Activated CD4-positive, alpha-beta T cell treated with anti-CD3 and anti-CD28 coated beads, Interleukin-2, Interleukin-4, amounts not matched to agents 100 ng/mL and 50 ng/mL, durations not matched to agents 16 hours and 8 hours (primary cell): ENCODE measurements around the gene ITGB2.
A peak's percentile ranks its signal among the peaks of the same experiment; 100 is the strongest.

Experiments
- DNase-seq: peaks from one replicate; pipeline ENCODE4 v3.0.0-alpha.2; 2020; ENCODE audit warnings: low spot score

Gene ITGB2

DNA sequence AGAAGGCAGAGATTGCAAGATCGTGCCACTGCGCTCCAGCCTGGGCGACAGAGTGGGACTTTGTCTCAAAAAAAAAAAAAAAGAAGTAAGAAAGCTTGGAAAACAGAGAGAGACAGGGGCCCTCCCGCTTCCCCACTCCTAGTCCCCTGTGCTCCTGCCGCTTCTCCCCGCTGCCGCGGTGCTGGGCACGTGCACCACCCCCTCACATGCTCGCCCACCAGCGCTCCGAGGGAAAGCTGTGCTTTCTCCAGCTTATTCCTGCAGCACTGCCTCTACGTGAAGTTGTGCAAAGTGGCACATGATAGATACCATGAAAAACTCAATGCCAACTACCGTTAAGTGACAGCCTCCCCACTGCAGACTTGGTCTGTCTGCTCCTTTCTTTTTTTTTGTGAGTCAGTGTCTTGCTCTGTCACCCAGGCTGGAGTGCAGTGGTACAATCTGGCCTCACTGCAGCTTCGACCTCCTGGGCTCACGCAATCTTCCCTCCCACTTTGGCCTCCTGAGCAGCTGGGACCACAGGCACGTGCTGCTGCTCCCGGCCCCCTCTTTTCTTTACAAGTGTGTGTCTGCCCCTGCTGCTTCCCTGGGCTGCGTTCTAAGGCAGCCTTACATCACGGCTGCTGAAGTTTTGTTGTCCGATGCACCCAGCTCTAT lies 34.6 kb upstream of the ITGB2 start:
- no peak for DNase-seq

DNA sequence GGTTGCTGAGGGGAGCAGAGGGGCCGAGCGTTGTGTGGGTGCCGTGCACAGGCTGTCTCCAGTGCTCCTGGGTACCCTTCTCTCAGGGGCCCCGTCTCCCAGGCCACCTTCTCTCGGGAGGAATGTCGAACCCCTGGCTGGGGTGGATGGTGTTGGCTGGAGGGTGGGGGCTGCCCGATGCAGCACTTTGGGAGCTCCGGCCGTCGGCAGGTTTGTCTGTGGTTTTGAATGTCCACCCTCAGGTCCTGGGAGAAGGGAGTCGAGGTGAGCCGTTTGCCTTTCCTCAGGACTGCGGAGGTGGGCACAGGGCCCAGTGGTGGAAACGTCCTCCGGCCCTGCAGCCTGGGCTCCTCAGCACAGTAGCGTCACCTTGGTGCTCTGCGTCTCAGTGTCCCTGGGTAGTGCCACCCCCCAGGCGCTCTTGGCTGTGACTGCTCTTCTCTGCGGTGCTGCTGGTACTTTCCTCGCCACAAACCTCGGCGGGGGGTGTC lies 33.6 kb upstream of the ITGB2 start:
- no peak for DNase-seq

DNA sequence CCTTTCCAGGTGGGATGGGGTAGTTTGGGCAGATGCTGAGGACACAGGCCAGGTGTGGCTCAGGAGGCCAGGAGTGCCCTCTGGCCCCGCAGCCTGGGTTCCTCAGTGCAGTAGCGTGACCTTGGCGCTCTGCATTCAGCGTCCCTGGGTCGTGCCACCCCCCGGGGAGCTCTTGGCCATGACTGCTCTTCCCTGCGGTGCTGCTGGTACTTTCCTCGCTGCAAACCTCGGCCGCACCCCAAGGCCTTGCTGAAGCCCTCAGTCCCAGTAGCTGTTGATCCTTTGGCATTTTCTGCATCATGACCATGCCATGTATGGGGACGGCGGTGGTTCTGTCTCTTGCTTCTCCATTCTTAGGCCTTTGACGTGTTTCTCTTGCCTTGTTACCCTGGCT lies 32.9 kb upstream of the ITGB2 start:
- no peak for DNase-seq

DNA sequence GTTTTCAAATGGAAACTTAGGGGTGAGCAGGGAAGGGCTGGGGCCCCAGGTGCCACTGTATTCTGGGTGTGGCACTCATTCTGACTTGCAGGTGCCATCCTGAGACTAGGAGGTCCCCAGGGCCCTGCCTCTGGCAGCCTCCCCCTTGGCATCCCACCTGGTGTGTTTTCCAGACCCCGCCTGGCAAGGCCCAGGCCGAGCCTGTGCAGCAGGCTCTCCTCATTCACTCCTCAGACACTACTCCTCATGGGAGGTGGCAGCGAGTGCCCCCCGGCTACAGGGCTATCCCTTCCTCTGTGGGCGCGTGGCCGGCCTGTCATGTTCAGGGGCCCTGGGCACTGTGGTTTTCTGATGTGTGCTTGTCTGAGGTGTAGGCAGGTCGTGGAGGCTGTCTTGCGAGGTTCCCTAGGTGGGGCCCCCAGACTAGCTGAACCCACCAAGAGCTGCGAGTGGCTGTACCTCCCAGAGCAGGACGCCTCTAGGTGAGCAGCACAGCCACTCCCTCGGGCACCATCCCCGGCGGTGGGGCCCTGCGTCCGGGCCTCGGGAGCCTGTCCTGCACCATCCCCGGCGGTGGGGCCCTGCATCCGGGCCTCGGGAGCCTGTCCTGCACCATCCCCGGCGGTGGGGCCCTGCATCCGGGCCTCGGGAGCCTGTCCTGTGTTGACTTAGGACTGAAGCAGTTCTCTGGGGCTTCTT lies 32.4 kb upstream of the ITGB2 start:
- no peak for DNase-seq

DNA sequence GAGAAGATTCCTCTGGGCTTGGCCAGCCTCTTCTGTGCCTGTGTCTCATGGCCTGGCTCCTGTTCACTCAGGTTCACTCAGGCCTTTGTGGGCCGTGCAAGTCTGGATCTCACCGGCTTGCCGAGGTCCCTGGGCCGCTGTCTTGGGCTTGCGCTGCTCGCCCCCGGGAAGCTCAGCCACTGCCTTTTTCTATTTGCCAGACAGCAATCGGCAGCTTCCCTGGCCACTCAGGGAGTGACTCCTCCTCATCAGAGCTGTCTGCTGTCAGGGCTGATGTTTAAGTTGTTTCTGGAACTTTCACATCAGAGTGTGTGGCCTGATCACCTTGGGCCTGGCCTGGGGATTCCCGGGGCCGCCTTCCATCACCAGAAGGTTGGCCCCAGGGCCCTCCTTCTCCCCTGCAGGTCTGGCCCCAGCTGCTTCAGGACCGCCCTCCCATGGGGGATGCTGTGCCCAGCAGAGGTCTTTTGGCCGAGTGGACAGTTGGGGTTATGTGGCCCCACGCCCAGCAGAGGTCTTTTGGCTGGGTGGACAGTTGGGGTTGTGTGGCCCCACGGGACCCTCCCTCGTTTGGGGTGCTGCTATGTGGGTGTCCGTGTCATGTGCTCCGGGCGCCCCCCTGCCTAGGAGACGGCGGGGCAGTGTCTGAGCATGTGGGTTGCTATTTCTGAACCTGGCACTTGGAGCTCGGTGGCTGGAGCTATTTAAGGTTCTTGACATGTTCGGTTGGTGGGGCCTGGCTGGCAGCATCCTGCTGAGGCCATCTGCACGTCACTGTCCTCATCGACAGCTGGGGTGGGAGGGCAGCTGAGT lies 31.6 kb upstream of the ITGB2 start:
- DNase-seq = no peak

DNA sequence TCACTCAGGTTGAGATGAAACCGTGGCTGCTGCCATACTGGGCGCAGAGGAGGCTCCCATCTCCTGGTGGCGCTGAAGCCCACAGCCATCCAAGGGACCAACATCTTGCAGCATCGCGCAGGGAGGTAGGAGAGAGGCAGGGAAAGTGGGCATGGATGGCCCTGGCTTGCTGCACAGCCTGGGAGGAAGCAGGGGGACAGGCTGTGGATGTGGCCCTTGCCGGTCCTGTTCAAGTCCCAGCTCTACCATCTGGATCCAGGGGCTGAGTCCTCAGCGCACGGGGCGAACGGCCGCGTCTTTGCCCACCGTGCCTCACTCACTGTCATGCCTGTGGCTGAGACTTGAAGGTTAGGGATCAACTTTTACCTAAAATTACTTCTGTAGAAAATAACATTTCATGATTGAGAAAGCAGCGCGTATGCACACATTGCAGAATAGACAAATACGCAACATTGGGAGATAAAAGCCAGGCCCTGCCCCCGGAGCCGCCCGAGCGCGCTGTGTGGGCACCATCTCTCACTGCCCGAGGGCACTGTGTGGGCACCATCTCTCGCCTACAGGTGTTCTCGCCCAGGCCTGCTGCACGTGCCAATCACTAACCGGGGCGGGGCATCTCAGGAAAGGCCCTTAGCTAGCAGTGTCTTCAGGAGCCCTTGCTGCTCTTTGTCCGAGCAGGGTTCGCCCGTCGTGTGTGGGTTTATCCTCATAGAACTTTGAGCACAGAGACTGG lies 30.7 kb upstream of the ITGB2 start:
- no peak for DNase-seq

DNA sequence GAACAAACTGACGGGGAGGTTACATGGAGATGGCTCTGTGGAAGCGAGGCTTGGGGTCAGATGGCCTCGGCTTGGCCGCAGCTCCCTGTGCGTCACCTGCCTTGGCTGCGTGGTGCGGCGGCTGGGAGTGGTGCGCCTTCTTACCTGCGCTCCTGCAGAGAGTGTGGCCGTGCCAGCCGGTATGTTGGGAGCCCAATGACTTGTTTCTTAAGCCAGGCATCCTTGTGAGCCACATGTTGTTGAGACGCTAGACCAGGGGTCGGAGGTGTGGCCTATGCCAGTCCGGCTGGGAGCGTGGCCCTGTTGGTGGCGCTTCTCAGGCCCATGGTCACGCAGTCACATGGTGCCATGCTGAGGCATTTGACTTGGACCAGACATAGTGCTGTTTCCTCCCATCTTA lies 29.7 kb upstream of the ITGB2 start:
- no peak for DNase-seq

DNA sequence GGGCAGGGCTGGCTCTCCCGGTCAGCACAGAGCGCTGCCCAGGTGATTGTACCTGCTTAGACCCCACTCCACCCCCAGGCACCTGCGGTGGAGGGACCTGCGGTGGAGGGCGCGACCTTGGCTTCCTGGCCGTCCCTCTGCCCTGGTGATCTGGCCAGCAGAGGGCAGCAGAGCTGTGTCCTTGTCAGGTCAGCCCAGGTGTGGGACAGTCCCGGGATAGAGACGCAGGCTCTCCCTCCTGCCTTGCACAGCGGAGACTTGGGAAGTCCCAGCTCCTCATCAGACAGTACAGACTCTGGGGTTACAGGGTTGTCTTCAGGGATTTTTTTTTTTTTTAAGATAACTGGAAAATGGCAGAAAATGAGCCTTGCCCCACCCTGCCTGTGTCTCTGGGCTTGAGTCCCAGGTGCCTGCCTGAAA lies 29.1 kb upstream of the ITGB2 start:
- peak; percentile 77 for DNase-seq

DNA sequence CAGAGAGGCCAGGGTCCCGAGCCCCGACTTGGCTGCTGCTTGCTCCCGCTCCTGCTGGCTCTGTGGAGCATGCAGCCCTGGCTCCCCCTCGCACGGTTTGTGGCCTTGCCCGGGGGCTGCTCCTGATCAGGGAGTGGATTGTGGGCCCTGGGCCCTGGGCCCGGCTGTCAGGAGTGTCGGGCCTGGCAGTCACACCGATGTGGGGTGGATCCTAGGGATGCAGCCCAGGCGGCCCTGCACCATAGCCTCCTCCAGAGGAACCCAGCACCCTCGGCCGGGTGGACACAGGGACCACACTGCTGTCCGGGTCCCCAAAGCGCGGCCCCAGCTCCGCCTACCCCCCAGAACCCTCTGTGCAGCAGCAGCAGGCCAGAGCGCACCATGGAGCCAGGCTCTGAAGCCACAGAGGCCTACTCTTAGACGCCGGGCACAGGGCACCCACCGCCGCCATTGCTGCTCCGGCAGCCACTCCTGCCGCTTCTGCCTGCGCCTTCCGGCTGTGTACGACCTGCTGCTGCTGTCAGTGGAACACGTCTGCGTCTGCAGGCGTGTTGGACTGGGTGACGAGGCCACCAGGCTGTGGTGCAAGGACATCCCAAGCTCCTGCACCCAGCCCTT lies 28.6 kb upstream of the ITGB2 start:
- no peak for DNase-seq

DNA sequence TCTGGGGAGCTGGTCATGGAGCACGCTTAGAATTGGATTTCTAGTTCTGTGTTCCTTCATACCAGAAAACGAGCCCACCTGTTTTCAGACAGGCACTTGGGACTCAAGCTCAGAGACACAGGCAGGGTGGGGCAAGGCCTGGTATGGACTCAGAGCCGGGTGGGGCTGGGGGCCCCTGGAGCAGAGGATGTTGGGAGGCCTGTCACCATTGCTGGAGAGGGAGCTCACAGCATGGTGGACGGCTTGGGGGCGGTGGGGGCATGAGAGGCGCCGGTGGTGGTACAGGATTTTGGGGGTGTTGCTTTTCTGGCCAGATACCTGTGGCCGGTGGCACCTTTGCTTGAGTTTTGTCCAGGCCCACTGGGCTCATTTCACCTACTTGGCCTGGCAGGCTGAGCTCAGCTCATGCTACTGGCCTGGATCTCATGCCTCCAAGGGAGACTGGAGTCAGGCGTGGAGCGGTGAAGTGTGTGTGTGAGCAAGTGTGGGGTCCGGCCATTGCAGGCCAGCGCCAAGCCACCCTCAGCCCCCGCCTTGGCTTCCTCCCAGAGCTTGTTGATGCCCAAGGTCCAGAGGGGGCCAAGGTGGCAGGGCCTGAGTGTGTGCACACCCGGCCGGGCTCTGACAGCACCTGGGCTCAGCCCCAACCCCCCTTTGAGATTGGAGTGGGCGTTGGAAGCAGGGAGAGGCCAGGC lies 27.9 kb upstream of the ITGB2 start:
- DNase-seq = no peak

DNA sequence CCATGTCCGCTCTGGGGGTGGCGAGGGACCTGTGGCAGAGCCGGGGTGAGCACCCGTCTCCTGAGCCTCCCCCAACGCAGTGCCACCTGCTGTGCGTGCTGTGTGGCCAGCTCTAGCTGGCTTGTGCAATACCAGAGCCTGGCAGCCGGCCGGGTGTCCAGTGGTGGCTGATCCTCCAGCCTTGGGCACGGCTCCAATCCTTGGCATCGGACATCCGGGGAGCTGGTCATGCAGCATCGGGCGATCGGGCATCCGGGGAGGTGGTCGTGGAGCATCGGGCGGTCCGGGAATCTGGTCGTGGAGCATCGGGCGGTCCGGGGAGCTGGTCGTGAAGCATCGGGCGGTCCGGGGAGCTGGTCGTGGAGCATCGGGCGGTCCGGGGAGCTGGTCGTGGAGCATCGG lies 27.2 kb upstream of the ITGB2 start:
- DNase-seq = no peak

DNA sequence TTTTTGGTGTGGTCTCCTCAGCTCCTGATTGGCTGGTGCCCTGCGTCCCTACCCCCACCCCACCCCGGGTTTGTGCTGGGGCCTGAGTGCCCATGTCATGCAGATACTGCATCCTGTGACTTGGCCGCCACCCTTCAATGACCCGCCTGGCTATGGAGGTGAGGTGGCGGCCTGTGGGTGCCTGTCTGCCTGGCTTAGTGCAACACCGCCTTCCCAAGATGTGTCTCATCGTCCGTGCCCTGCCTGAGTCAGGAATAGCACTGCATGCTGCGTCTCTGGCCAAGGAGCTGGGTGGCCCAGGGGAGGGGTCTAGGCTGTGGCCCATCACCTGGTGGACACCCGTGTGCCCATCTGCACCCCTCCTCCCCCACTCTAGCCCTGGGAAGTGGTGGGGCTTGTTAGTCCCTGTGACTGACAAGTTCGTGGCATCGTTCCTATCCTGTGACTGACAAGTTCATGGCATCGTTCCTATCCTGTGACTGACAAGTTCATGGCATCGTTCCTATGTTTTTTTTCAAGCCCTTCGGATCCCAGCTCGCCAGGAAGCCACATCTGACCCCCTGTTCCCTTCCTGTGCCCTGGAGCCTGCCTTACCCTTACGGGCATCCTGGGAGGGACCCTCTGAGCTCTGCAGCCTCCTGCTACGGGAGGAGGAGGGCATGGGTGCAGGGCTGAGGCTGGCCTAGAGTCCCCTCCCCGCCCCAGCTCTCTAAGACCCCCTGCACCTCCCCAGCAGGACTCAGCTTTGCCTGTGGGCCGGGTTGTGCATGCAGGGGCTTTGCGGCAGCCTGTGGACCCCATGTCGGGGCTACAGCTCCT lies 26.6 kb upstream of the ITGB2 start:
- DNase-seq = no peak

DNA sequence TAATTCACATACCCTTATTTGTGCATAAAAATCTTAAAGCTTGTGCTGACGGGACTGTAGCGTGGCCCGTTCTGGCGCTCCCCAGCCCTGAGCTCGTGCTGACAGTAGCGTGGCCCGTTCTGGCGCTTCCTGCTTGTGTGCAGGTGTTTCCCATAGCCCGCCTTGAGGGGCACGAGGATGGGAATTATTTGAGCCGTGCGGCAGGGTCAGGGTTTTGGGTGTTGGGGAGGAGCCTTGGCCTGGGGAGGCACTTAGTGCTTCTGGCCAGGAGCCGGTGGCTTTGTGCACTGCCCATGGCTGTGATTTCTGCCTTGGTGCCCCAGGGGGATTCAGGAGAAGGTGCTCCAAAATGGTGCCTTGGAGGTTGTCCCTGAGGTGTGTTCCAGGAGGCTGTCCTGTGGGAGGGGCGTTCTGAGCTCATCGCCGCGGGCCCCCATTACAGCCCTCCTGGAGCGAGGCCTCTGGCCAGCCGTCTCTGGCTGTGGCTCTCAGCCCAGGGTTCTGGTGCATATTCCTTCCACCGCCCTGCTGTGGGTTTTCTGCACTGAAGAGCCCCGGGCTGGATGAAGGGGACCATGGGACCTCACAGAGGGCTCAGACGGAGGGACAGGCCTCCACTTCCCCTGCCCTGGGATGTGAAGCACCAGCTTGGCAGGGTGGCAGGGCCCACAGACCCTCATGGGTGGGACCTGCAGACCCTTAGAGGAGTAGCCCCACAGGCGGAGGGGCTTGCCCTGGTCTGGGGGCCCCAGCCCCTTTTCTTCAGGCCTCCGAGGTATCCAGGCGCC lies 25.7 kb upstream of the ITGB2 start:
- no peak for DNase-seq

DNA sequence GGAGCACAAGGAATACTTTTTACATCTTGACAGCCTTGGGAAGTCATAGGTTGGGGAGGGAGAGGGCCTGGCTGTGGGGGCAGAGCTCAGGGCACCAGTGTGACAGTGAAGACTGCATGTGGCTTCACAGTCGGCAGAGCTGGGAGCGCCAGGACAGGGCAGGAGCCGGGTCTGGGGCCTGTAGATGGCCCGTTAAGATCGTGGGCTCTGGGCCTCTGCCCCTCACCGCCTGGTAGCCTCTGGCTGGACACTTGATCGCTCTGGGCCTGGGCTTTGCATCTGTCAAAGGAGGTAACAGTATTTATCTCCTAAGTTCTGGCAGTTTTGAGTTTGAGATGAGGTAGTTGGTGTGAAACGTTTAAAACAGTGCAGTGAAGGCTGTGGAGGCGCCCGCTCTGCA lies 23.9 kb upstream of the ITGB2 start:
- DNase-seq = no peak

DNA sequence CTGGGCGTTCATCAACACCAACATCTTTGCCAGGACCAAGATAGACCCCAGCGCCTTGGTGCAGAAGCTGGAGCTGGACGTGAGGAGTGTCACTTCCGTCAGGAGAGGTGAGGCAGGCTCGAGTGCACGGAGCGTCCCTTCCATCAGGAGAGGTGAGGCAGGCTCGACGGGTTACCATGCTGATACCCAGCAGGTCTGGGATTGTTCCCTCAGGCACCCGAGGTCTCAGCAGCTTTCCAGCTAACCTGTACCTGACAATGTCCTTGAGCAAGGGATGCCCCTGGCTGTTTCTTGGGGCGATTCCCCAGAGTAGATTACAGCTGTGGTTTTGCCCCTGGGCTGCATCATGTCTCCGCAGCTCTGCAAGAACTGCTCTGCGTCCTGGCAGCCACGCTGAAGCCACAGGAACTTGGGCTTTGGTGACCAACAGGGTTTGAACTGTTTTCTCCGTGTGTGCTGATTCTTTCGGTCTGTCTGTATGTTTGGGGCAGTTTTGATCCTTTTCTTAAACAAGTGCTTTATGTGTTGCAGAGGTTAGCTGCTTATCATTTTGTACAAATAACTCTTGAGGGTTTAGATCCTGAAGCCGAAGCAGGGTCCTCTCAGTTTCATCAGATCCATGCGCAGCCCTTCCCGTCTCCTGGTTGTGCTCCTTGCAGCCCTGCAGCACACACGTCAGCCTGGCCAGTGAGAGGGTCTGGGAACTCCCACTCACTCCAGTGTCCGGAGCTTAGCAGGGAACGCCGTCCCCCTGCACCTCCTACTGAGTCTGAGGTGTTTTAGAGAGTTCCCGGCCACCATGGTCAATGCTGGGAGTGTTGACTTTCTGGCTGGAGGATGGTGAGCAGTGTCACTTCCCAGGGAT lies 23.2 kb upstream of the ITGB2 start:
- no peak for DNase-seq

DNA sequence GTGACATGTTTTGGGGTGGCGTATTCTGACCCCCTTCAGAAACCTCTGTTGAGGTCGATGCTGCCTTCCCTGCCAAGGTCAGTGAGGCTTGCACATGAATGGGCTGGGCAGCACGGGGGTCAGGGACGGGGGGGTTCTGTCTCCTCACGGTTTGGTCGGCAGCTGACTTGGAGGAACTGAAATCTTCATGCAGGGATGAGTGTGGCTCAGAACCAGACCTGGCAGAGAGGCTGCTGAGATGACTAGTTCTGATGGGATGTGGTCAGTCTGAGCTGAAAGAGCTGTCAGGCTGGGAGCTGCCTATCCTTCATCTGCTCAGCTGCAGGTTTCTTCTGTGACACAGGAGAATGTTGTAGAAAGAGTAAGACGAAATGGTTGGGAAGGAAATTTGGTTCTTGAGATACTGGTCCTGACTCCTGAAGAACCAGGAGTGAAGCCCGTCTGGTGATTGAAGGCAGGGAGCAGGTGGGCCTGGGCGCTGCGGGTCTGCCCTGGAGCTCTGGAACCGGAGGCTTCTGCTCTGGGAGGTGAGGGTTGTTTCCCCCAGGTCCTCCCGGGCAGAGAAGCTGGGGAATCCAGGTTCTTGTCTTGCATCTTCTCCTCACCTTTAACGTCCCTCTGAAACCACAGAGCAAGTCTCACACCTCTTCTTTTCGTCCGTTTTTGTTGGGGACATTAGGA lies 22.4 kb upstream of the ITGB2 start:
- no peak for DNase-seq

DNA sequence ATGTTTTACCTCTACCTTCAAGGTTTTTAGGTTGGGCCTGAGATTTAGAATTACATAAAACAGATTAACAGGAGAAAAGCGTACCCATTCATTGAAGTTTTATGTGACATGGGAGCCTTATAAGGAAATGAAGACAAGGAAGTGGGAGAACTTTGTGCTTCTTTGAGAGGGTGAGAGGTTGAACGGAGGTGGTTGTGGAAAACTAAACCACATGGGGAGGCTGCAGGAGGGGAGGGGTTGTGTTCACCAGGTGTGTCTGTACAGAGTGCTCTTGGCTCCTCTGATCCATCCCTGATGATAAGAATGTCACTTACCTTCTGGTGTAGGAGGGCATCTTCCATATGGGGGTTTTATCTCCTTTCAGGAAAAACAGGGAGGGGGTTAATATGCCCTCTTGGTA lies 21.9 kb upstream of the ITGB2 start:
- no peak for DNase-seq

DNA sequence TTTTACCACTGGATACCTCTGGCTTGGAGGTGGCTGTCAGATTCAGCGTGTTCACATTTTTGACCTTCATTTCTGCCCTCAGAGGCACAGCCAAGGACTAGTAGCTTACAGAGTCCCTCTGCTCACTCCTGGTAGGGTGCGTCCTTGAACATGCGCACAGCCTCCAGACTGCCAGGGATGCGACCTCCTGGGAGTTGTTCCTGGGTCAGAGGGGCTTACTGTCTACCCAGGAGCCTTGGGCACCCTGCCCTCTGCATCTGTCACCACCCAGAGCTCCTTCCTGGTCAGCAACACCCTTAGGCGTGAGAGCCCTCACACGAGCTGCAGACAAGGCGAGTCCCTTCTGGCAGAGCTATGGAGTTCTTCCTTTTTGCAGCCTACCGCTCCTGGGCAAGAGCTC lies 20.9 kb upstream of the ITGB2 start:
- DNase-seq = no peak
